ENCODE results near the gene LLCFC1. TPM values are rescaled to one million over a fixed set of nuclear protein-coding genes. Genes with fewer than 3 reads are reported as not detected.

LLCFC1 gene
- total and polyA plus RNA-seq, 2 of the 8 experiments (the other 6 are each of a cell fraction or from before 2014, with no cell fraction given) = not detected

DNA sequence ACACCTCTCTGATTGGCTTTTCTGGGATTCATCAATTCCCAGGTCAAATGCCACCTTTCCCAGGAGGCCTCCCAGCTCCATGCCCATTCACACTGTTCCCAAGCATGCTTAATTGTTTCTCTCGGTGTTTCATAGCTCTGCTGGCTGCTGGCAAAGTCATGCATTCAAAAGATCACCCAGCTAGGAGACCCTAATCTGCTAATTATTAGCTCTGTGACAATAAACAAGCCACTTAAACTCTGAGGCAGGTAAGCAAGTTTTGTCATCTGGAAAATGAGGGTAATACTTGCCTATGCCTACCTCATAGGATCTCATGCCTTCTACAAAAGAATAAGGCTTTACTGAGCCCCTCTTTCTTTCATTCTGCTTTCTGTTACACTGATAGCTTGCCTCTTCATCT, 23.7 kb downstream of the LLCFC1 start:
- Histone ChIP-seq H2BK12ac (ENCODE audit: low read depth, low read length) (no peak overlapping the region), H3K4me2 (ENCODE audit: insufficient read depth in 1 of 2, low read depth in 2 of 2, low read length in 2 of 2) (no peak overlapping the region), H3K27ac (ENCODE audit: low read depth, low read length) (no peak overlapping the region), H4K8ac (ENCODE audit: extremely low read depth, insufficient read depth, low read length) (no peak overlapping the region), H3K23me2 (ENCODE audit: low read depth, low read length) (peaks cover 2% of the 10 kb centered on the region; the same call in 1 of the 2 replicates), H3K14ac (ENCODE audit: insufficient read length) (no peak overlapping the region), H4K20me1 (replicated peaks in 1 of 2; ENCODE audit: control insufficient read depth in 1 of 2, insufficient read depth in 2 of 2, low read length in 2 of 2) (no peaks in the 10 kb centered on the region), H3K9ac (replicated peaks in 1 of 4; ENCODE audit: extremely low read depth in 1 of 4, low read depth in 3 of 4, low read length in 3 of 4) (no peak overlapping the region; a peak in 1 of 7 replicates), H2BK120ac (replicated peaks; ENCODE audit: low read depth, low read length) (no peak overlapping the region), H2AK5ac (ENCODE audit: low read depth, low read length) (no peak overlapping the region), H3K36me3 (ENCODE audit: control insufficient read depth in 2 of 4, insufficient read depth in 4 of 4, low read length in 3 of 4) (no peaks in the 10 kb centered on the region), H3K79me2 (ENCODE audit: control insufficient read depth in 1 of 2, insufficient read depth in 2 of 2, low read length in 2 of 2) (no peaks in the 10 kb centered on the region), H3K56ac (replicated peaks; ENCODE audit: insufficient read length, low read depth, low read length) (no peak overlapping the region), H4K91ac (replicated peaks; ENCODE audit: insufficient read length, low read length) (no peak overlapping the region), H3K23ac (ENCODE audit: insufficient read length) (no peak overlapping the region), H2BK5ac (ENCODE audit: low read depth, low read length) (no peak overlapping the region), H3K79me1 (ENCODE audit: low read depth, low read length) (no peaks in the 10 kb centered on the region), H2AFZ (ENCODE audit: low read length) (no peak overlapping the region), H4K5ac (ENCODE audit: insufficient read length, low read depth, low read length) (no peak overlapping the region), H3K4me1 (replicated peaks in 1 of 4; ENCODE audit: control insufficient read depth in 3 of 4, insufficient read depth in 4 of 4, low read length in 3 of 4) (peaks cover 0 to 7% (median 3%) of the 10 kb centered on the region in 4 experiments; a peak in 5 of 7 replicates), H2BK20ac (ENCODE audit: low read length) (no peak overlapping the region), H3K4ac (replicated peaks; ENCODE audit: insufficient read length, low read depth, low read length) (no peak overlapping the region), H3K27me3 (replicated peaks in 1 of 4; ENCODE audit: control insufficient read depth in 3 of 4, extremely low read depth in 1 of 4, insufficient read depth in 3 of 4, low read length in 3 of 4) (no peaks in the 10 kb centered on the region), H3K4me3 (ENCODE audit: extremely low read depth in 1 of 4, insufficient read depth in 2 of 4, low read depth in 3 of 4, low read length in 4 of 4) (no peak overlapping the region), H3K9me3 (ENCODE audit: insufficient read depth in 2 of 2, low read depth in 1 of 2, low read length in 1 of 2) (no peaks in the 10 kb centered on the region; a peak in 1 of 4 replicates), H3K18ac (ENCODE audit: extremely low read depth, low read length) (no peak overlapping the region), H2BK15ac (ENCODE audit: low read length) (no peak overlapping the region)
- CTCF ChIA-PET (ENCODE audit: partially characterized antibody) = interaction anchor here (0.6 to 1.5 kb wide), 5 partner anchors 24 to 97 kb away, joined by 3 to 4 read pairs (median 3); partner anchors contain the start of gene LLCFC1
- POLR2A ChIA-PET (ENCODE audit: partially characterized antibody) = interaction anchor here (1.2 kb wide), 1 partner anchor 38 kb away, joined by 3 read pairs; no protein-coding TSS in a partner anchor
- 85% methylated on average over 1 of the region's 1 CpG; no CpG with 5 or more reads in 1 of the 2 experiments for WGBS, 2 experiments (ENCODE audit: extremely low coverage in 1 of 2, insufficient coverage in 1 of 2, insufficient read length in 1 of 2, insufficient replicate concordance in 2 of 2, low coverage in 1 of 2, low lambda C conversion rate in 2 of 2, missing lambda C conversion rate in 1 of 2)
- DNase-seq (ENCODE audit: low read depth in 1 of 2, low spot score in 2 of 2) = no peak
- FAIRE-seq = no peak
- TF ChIP-seq, protein P1, sequence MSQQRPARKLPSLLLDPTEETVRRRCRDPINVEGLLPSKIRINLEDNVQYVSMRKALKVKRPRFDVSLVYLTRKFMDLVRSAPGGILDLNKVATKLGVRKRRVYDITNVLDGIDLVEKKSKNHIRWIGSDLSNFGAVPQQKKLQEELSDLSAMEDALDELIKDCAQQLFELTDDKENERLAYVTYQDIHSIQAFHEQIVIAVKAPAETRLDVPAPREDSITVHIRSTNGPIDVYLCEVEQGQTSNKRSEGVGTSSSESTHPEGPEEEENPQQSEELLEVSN (IDR thresholded peaks at IDR 0.05) = no peak
- TF ChIP-seq, protein P2, sequence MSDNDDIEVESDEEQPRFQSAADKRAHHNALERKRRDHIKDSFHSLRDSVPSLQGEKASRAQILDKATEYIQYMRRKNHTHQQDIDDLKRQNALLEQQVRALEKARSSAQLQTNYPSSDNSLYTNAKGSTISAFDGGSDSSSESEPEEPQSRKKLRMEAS (IDR thresholded peaks at IDR 0.05) = 0 out of 2 replicates have a peak, but pooled peaks have one; percentile 13
